H1 (cell line): Measurements from ENCODE around the gene TYMS. TPM values are rescaled to one million over a fixed set of nuclear protein-coding genes. Genes with fewer than 3 reads are reported as not detected.

Source experiments
- CTCF ChIA-PET: fragments of 300-600 bp; sonication (Branson Sonifier 250); formaldehyde crosslinking; loops from one replicate; lab custom pipeline; 2021; ENCODE audit not compliant: partially characterized antibody; lab: Charles Lee
- POLR2A ChIA-PET: fragments of 300-600 bp; sonication (Branson Sonifier 250); formaldehyde crosslinking; loops from one replicate; lab custom pipeline; 2021; ENCODE audit warnings: inconsistent platforms; ENCODE audit not compliant: partially characterized antibody; lab: Charles Lee
- DNase-seq, 2 experiments: peaks; one replicate each; pipeline versions ENCODE4 v3.0.0 to v3.0.0-alpha.2; 2010 to 2022; ENCODE audit warnings: low spot score in 2 of 2, low read depth in 1 of 2, mixed read lengths in 1 of 2
- FAIRE-seq: peaks from 2 replicates; lab custom pipeline; 2011; peaks lifted over from hg19 to GRCh38; lab: Jason Lieb, UNC
- H2AFZ ChIP-seq: 2 replicates; pipeline ENCODE4 v1.8.1; 2012; ENCODE audit warnings: low read length, inconsistent platforms
- H2AK5ac ChIP-seq: 2 replicates; pipeline ENCODE4 v1.6.1; 2013; ENCODE audit warnings: low read depth, low read length
- H2BK120ac ChIP-seq: replicated peaks from 2 replicates; pipeline ENCODE3; 2013; ENCODE audit warnings: low read depth, low read length, inconsistent platforms
- H2BK12ac ChIP-seq: 2 replicates; pipeline ENCODE4 v1.6.1; 2013; ENCODE audit warnings: low read depth, low read length
- H2BK15ac ChIP-seq: 2 replicates; pipeline ENCODE4 v1.6.1; 2013; ENCODE audit warnings: low read length
- H2BK20ac ChIP-seq: 2 replicates; pipeline ENCODE4 v1.6.1; 2013; ENCODE audit warnings: low read length
- H2BK5ac ChIP-seq: 2 replicates; pipeline ENCODE4 v1.6.1; 2013; ENCODE audit warnings: low read depth, low read length
- H3K14ac ChIP-seq: 2 replicates; pipeline ENCODE4 v1.6.1; 2013; ENCODE audit warnings: inconsistent platforms; ENCODE audit not compliant: insufficient read length
- H3K18ac ChIP-seq: 2 replicates; pipeline ENCODE4 v1.6.1; 2013; ENCODE audit warnings: low read length; ENCODE audit errors: extremely low read depth
- H3K23ac ChIP-seq: 2 replicates; pipeline ENCODE4 v1.6.1; 2013; ENCODE audit warnings: inconsistent platforms; ENCODE audit not compliant: insufficient read length
- H3K23me2 ChIP-seq: 2 replicates; pipeline ENCODE4 v1.6.1; 2013; ENCODE audit warnings: low read depth, low read length
- H3K27ac ChIP-seq: 2 replicates; pipeline ENCODE4 v1.6.1; 2011; ENCODE audit warnings: low read depth, low read length, inconsistent platforms
- H3K27me3 ChIP-seq, 4 experiments: replicated peaks in 1 of 4; 1 replicate in 1 of 4; 2 replicates in 3 of 4; pipeline versions ENCODE4 v1.6.1 to v1.8.1; 2011 to 2013; ENCODE audit warnings: low read length in 3 of 4, mild to moderate bottlenecking in 3 of 4, inconsistent platforms in 2 of 4, mixed read lengths in 2 of 4, moderate library complexity in 1 of 4; ENCODE audit not compliant: control insufficient read depth in 3 of 4, insufficient read depth in 3 of 4; ENCODE audit errors: extremely low read depth in 1 of 4
- H3K36me3 ChIP-seq, 4 experiments: 2 replicates each; pipeline versions ENCODE4 v1.6.1 to v1.8.1; 2011 to 2013; ENCODE audit warnings: mild to moderate bottlenecking in 4 of 4, low read length in 3 of 4, moderate library complexity in 2 of 4, control low read depth in 1 of 4, inconsistent platforms in 1 of 4; ENCODE audit not compliant: insufficient read depth in 4 of 4, control insufficient read depth in 2 of 4
- H3K4ac ChIP-seq: replicated peaks from 2 replicates; pipeline ENCODE3; 2013; ENCODE audit warnings: low read length, low read depth, mixed read lengths, inconsistent platforms; ENCODE audit not compliant: insufficient read length
- H3K4me1 ChIP-seq, 4 experiments: replicated peaks in 1 of 4; 1 replicate in 1 of 4; 2 replicates in 3 of 4; pipeline versions ENCODE4 v1.6.1 to v1.8.1; 2011 to 2013; ENCODE audit warnings: low read length in 3 of 4, inconsistent platforms in 2 of 4, mixed read lengths in 1 of 4; ENCODE audit not compliant: insufficient read depth in 4 of 4, control insufficient read depth in 3 of 4
- H3K4me2 ChIP-seq, 2 experiments: 2 replicates each; pipeline versions ENCODE4 v1.6.1 to v1.8.1; 2011 to 2013; ENCODE audit warnings: low read depth in 2 of 2, low read length in 2 of 2, control low read depth in 1 of 2, inconsistent platforms in 1 of 2, mild to moderate bottlenecking in 1 of 2; ENCODE audit not compliant: insufficient read depth in 1 of 2
- H3K4me3 ChIP-seq, 4 experiments: fragments of 200-600, 300-600 bp in 1 of 4; sonication (generic), shearing (Covaris generic), sonication (Bioruptor Twin) in 1 of 4; 2 replicates each; pipeline versions ENCODE4 v1.5.1 to v1.8.1; 2011 to 2016; ENCODE audit warnings: low read length in 4 of 4, low read depth in 3 of 4, control low read depth in 2 of 4, inconsistent platforms in 2 of 4, mild to moderate bottlenecking in 2 of 4, mixed read lengths in 1 of 4, moderate library complexity in 1 of 4; ENCODE audit not compliant: insufficient read depth in 2 of 4; ENCODE audit errors: extremely low read depth in 1 of 4
- H3K56ac ChIP-seq: replicated peaks from 2 replicates; pipeline ENCODE3; 2013; ENCODE audit warnings: low read depth, mild to moderate bottlenecking, mixed read lengths, low read length, inconsistent platforms; ENCODE audit not compliant: insufficient read length
- H3K79me1 ChIP-seq: 2 replicates; pipeline ENCODE4 v1.6.1; 2013; ENCODE audit warnings: low read depth, low read length, control low read depth
- H3K79me2 ChIP-seq, 2 experiments: 2 replicates each; pipeline versions ENCODE4 v1.6.1 to v1.8.1; 2012 to 2013; ENCODE audit warnings: low read length in 2 of 2, mild to moderate bottlenecking in 2 of 2, inconsistent platforms in 1 of 2; ENCODE audit not compliant: insufficient read depth in 2 of 2, control insufficient read depth in 1 of 2
- H3K9ac ChIP-seq, 4 experiments: replicated peaks in 1 of 4; 1 replicate in 1 of 4; 2 replicates in 3 of 4; pipeline versions ENCODE4 v1.6.1 to v1.8.1; 2011 to 2013; ENCODE audit warnings: low read depth in 3 of 4, low read length in 3 of 4, control low read depth in 2 of 4, mild to moderate bottlenecking in 2 of 4, moderate library complexity in 2 of 4, inconsistent platforms in 1 of 4; ENCODE audit errors: extremely low read depth in 1 of 4
- H3K9me3 ChIP-seq, 2 experiments: 2 replicates each; pipeline versions ENCODE4 v1.6.1 to v1.8.1; 2012 to 2013; ENCODE audit warnings: mild to moderate bottlenecking in 2 of 2, moderate library complexity in 2 of 2, control low read depth in 1 of 2, inconsistent platforms in 1 of 2, low read depth in 1 of 2, low read length in 1 of 2, mixed read lengths in 1 of 2; ENCODE audit not compliant: insufficient read depth in 2 of 2
- H4K20me1 ChIP-seq, 2 experiments: replicated peaks in 1 of 2; 2 replicates each; pipeline versions ENCODE3 to v1.8.1; 2011 to 2013; ENCODE audit warnings: inconsistent platforms in 2 of 2, low read length in 2 of 2, mild to moderate bottlenecking in 1 of 2; ENCODE audit not compliant: insufficient read depth in 2 of 2, control insufficient read depth in 1 of 2
- H4K5ac ChIP-seq: 2 replicates; pipeline ENCODE4 v1.6.1; 2013; ENCODE audit warnings: low read length, low read depth, mixed read lengths, inconsistent platforms; ENCODE audit not compliant: insufficient read length
- H4K8ac ChIP-seq: 2 replicates; pipeline ENCODE4 v1.8.0; 2013; ENCODE audit warnings: mild to moderate bottlenecking, moderate library complexity, low read length, inconsistent platforms; ENCODE audit not compliant: insufficient read depth; ENCODE audit errors: extremely low read depth
- H4K91ac ChIP-seq: replicated peaks from 2 replicates; pipeline ENCODE3; 2013; ENCODE audit warnings: low read length, mixed read lengths, inconsistent platforms; ENCODE audit not compliant: insufficient read length
- CBX5 ChIP-seq: fragments of 300-800, 300-1000 bp; sonication (generic); IDR thresholded peaks from 2 replicates; pipeline ENCODE4 v1.7.1; 2016; ENCODE audit warnings: antibody characterized with exemption, low read length, low read depth
- CHD1 ChIP-seq: IDR thresholded peaks from 2 replicates; pipeline ENCODE4 v1.6.1; 2012; ENCODE audit warnings: low read depth, low read length, improper control_type of control experiment
- CHD2 ChIP-seq: IDR thresholded peaks from 2 replicates; pipeline ENCODE4 v1.6.1; 2012; ENCODE audit warnings: low read length, improper control_type of control experiment
- KDM5A ChIP-seq: fragments of 200-600 bp; IDR thresholded peaks from 2 replicates; pipeline ENCODE4 v1.7.1; 2012; ENCODE audit warnings: mild to moderate bottlenecking, low read length, inconsistent platforms, mixed read lengths
- NANOG ChIP-seq: IDR thresholded peaks from 2 replicates; pipeline ENCODE4 v1.6.1; 2011; ENCODE audit warnings: low read length, low read depth, mild to moderate bottlenecking, inconsistent platforms; ENCODE audit not compliant: insufficient read depth, poor library complexity, severe bottlenecking
- POLR2A ChIP-seq, 2 experiments: IDR thresholded peaks; 1 replicate in 1 of 2; 2 replicates in 1 of 2; pipeline ENCODE4 v1.6.1; 2011; ENCODE audit warnings: low read depth in 2 of 2, low read length in 2 of 2, mild to moderate bottlenecking in 2 of 2; ENCODE audit errors: control extremely low read depth in 1 of 2
- RXRA ChIP-seq: IDR thresholded peaks from 2 replicates; pipeline ENCODE4 v1.6.1; 2011; ENCODE audit warnings: low read depth, mild to moderate bottlenecking, low read length, moderate library complexity; ENCODE audit not compliant: insufficient read depth
- SP1 ChIP-seq: IDR thresholded peaks from 2 replicates; pipeline ENCODE4 v1.6.1; 2011; ENCODE audit warnings: low read depth, low read length
- SRF ChIP-seq: IDR thresholded peaks from 2 replicates; pipeline ENCODE4 v1.6.1; 2011; ENCODE audit warnings: mild to moderate bottlenecking, low read depth, low read length, moderate library complexity
- SUZ12 ChIP-seq: fragments of 200-600 bp; sonication (generic); IDR thresholded peaks from 2 replicates; pipeline ENCODE4 v1.6.1; 2012; ENCODE audit warnings: mild to moderate bottlenecking, inconsistent platforms, low read length, moderate library complexity, mixed read lengths
- TAF1 ChIP-seq: IDR thresholded peaks from 2 replicates; pipeline ENCODE4 v1.6.1; 2011; ENCODE audit warnings: mild to moderate bottlenecking, low read depth, low read length
- TBP ChIP-seq: IDR thresholded peaks from 2 replicates; pipeline ENCODE4 v1.6.1; 2011; ENCODE audit warnings: low read depth, low read length, improper control_type of control experiment
- WGBS, 2 experiments: shearing (Covaris generic) in 1 of 2; methylation state at CpG; one replicate each; pipeline versions ENCODE4 v1.1.6 to v1.1.7; 2013 to 2015; ENCODE audit warnings: low lambda C conversion rate in 2 of 2, mixed read lengths in 2 of 2, inconsistent platforms in 1 of 2, low coverage in 1 of 2, missing lambda C conversion rate in 1 of 2; ENCODE audit not compliant: insufficient replicate concordance in 2 of 2, insufficient coverage in 1 of 2, insufficient read length in 1 of 2; ENCODE audit errors: extremely low coverage in 1 of 2, missing lambda C conversion rate in 1 of 2; 5-methylcytosine and 5-hydroxymethylcytosine counted together
- polyA plus RNA-seq, 7 experiments: library from polyadenylated mRNA; depleted of rRNA in 3 of 7; stranded (reverse) in 5 of 7; unstranded in 2 of 7; fragments of >200 nt in 5 of 7; fragments of 200-250 nt in 2 of 7; gene quantifications; 1 replicate in 5 of 7; 2 replicates in 1 of 7; 4 replicates in 1 of 7; pipeline versions ENCODE4 v1.2.1 to v1.2.3, GENCODE V29; 2011 to 2013; ENCODE audit warnings: missing spikeins in 2 of 7, mixed read lengths in 2 of 7
- total RNA-seq: library from RNA; stranded (reverse); fragmentation: NEBNext Ultra II Directional; extraction: Animal tissue kit (Norgen Biotek cat#: 25700); gene quantifications from 2 replicates; pipeline ENCODE4 v1.2.1, GENCODE V29; 2021

Gene TYMS
- total and polyA plus RNA-seq, 2 of the 8 experiments (the other 6 are each of a cell fraction or from before 2014, with no cell fraction given): 91.9 to 110 TPM

DNA sequence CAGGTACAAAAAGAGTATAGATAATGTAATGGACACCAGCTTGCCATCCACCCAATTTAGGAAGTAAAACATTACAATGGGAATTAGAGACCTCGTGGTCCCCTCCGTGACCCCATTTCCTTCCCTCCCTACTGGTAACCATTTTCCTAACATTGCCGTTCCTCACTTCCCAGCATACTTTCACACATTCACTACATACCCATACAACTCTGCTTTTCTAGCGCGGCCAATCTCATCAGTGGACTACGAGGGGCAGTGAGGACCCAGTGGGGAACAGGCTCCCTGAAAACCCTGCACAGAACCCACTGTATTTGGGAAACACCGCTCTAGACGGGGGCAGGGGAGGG, 53.8 kb downstream of the TYMS start:
- peak overlapping the region; percentile 64 to 86 (median 76) for H3K4me3 ChIP-seq
- peaks cover 0 to 7% (median 0%) of the 10 kb centered on the region in 4 experiments; a peak in 3 of 8 replicates for H3K36me3 ChIP-seq
- H3K23ac ChIP-seq: no peak overlapping the region
- H3K4me1 ChIP-seq: peaks cover 0 to 3% (median 1%) of the 10 kb centered on the region in 4 experiments; a peak in 2 of 7 replicates
- H2AFZ ChIP-seq: peak overlapping the region; percentile 60
- peak overlapping the region in 1 of 4 experiments; percentile 47; a peak in 1 of 7 replicates for H3K9ac ChIP-seq
- H3K27ac ChIP-seq: no peak overlapping the region
- H4K91ac ChIP-seq: no peak overlapping the region
- peaks cover 3 to 6% of the 10 kb centered on the region in 2 experiments for H4K20me1 ChIP-seq
- peak overlapping the region; percentile 81 to 86 for H3K4me2 ChIP-seq
- H2BK5ac ChIP-seq: no peak overlapping the region
- no peak overlapping the region for H4K5ac ChIP-seq
- no peak overlapping the region for H3K56ac ChIP-seq
- H2AK5ac ChIP-seq: peak overlapping the region; percentile 53; the same call in 1 of the 2 replicates
- no peak overlapping the region for H3K18ac ChIP-seq
- H2BK12ac ChIP-seq: no peak overlapping the region; the same call in 1 of the 2 replicates
- no peak overlapping the region for H3K4ac ChIP-seq
- DNase-seq (peak in 1 of 2 experiments; percentile 45), FAIRE-seq (no peak)
- no peaks in the 10 kb centered on the region for H3K9me3 ChIP-seq
- H3K23me2 ChIP-seq: peaks cover 8% of the 10 kb centered on the region; the same call in 1 of the 2 replicates
- H3K27me3 ChIP-seq: no peaks in the 10 kb centered on the region
- H2BK20ac ChIP-seq: no peak overlapping the region
- no peak for TF ChIP-seq SUZ12
- TF ChIP-seq NANOG: no peak
- no peak for TF ChIP-seq POLR2A (IDR thresholded peaks at IDR 0.05; ENCODE audit: control extremely low read depth in 1 of 2, low read depth in 2 of 2, low read length in 2 of 2)
- no peak for TF ChIP-seq CHD2
- no peak for TF ChIP-seq TBP
- TF ChIP-seq SP1: no peak
- no peak for TF ChIP-seq SRF
- no peak for TF ChIP-seq KDM5A
- no peak for TF ChIP-seq CHD1
- TF ChIP-seq RXRA: no peak
- no peak for TF ChIP-seq TAF1
- TF ChIP-seq CBX5: no peak
- ChIA-PET CTCF (interaction anchor here (0.8 to 2.4 kb wide), 3 partner anchors 25 to 121 kb away, joined by 3 to 9 read pairs (median 7); no protein-coding TSS in a partner anchor), POLR2A (interaction anchor here (1.8 kb wide), 1 partner anchor 12 kb away, joined by 4 read pairs; no protein-coding TSS in a partner anchor)
- no peak overlapping the region for H4K8ac ChIP-seq
- H3K79me2 ChIP-seq: peaks cover 12 to 38% of the 10 kb centered on the region in 2 experiments
- peaks cover 9% of the 10 kb centered on the region; the same call in 1 of the 2 replicates for H3K79me1 ChIP-seq
- no peak overlapping the region for H2BK15ac ChIP-seq
- no peak overlapping the region for H2BK120ac ChIP-seq
- WGBS, 2 experiments: 23% methylated on average over 8 of the region's 8 CpGs; no CpG with 5 or more reads in 1 of the 2 experiments
- H3K14ac ChIP-seq: no peak overlapping the region
